ENCODE results near the gene CDC42BPB. TPM values are rescaled to one million over a fixed set of nuclear protein-coding genes. Genes with fewer than 3 reads are reported as not detected.

CDC42BPB gene
- total and polyA plus RNA-seq, 2 of the 4 experiments (the other 2 are of a cell fraction) = 49.1 to 81.4 TPM

GRCh38 chr14:102914474-102915291 lies 142.7 kb downstream of the CDC42BPB start:
- H4K5ac ChIP-seq (ENCODE audit: low read depth, low read length) = no peak overlapping the region
- WGBS, 2 experiments (ENCODE audit: extremely low coverage in 2 of 2, insufficient read length in 1 of 2) = 94% methylated on average over 19 of the region's 26 CpGs; no CpG with 5 or more reads in 1 of the 2 experiments
- TF ChIP-seq POLR2A (IDR thresholded peaks at IDR 0.05; ENCODE audit: low read depth, low read length) (no peak), NFE2L2 (IDR thresholded peaks at IDR 0.05; ENCODE audit: low read depth, low read length) (no peak), FOS (IDR thresholded peaks at IDR 0.05; ENCODE audit: low read depth, low read length) (no peak), USF2 (IDR thresholded peaks at IDR 0.05; ENCODE audit: low read depth, low read length) (no peak), ELK1 (IDR thresholded peaks at IDR 0.05; ENCODE audit: borderline replicate concordance, low read depth, low read length) (no peak), MAFK (IDR thresholded peaks at IDR 0.05; ENCODE audit: low read depth, low read length) (no peak), BHLHE40 (IDR thresholded peaks at IDR 0.05; ENCODE audit: low read depth, low read length) (no peak), SMC3 (IDR thresholded peaks at IDR 0.05; ENCODE audit: low read depth, low read length) (no peak), MAZ (IDR thresholded peaks at IDR 0.05; ENCODE audit: borderline replicate concordance, low read depth, low read length) (no peak), RFX5 (IDR thresholded peaks at IDR 0.05; ENCODE audit: low read depth, low read length) (no peak), CEBPB (IDR thresholded peaks at IDR 0.05; ENCODE audit: low read depth, low read length) (no peak), RAD21 (IDR thresholded peaks at IDR 0.05; ENCODE audit: low read length) (no peak), CHD1 (IDR thresholded peaks at IDR 0.05; ENCODE audit: low read depth, low read length) (no peak), MXI1 (IDR thresholded peaks at IDR 0.05; ENCODE audit: borderline replicate concordance, low read depth, low read length) (no peak), CTCF (conservative IDR thresholded peaks at IDR 0.05; ENCODE audit: low read depth, low read length) (no peak)

More at GRCh38 chr14:102914474-102915291, 142.7 kb downstream of the CDC42BPB start:
- no peaks in the 10 kb centered on the region; the same call in 1 of the 2 replicates for H4K20me1 ChIP-seq (ENCODE audit: insufficient read depth, low read length)
- 0 out of 2 replicates have a peak, but pooled peaks cover under 1% of the 10 kb centered on the region for H3K9me1 ChIP-seq (ENCODE audit: insufficient read depth, low read length)
- intact Hi-C loops (cut with micrococcal nuclease) (loop anchor here (5.0 to 10.0 kb wide), 2 partner anchors 320 to 392 kb away; partner anchors contain the start of gene RCOR1), in situ Hi-C loops (cut with MboI; ENCODE audit: low sequenced_read_pairs) (loop anchor here (10.0 kb wide), 2 partner anchors 140 to 220 kb away; partner anchors contain the start of gene TRAF3), dilution Hi-C loops (cut with HindIII; ENCODE audit: low sequenced_read_pairs, unreplicated experiment) (no loop called here)
- no peaks in the 10 kb centered on the region for H3K4me1 ChIP-seq (ENCODE audit: control insufficient read depth, insufficient read depth, low read length)
- H3K79me1 ChIP-seq (ENCODE audit: low read depth in 1 of 2, low read length in 2 of 2) = no peaks in the 10 kb centered on the region
- H4K8ac ChIP-seq (ENCODE audit: low read depth in 2 of 2, low read length in 2 of 2) = no peak overlapping the region
- no peak overlapping the region for H2BK5ac ChIP-seq (ENCODE audit: low read depth, low read length, poor library complexity, severe bottlenecking)
- H3K4me3 ChIP-seq (ENCODE audit: insufficient read depth, low read depth, low read length) = no peak overlapping the region
- BruUV-seq (replicated peaks) = no TSS peak
- no peak overlapping the region for H2BK120ac ChIP-seq (ENCODE audit: low read depth, low read length)
- no peak overlapping the region for H3K23ac ChIP-seq (ENCODE audit: low read depth, low read length)
- no peak overlapping the region for H3K56ac ChIP-seq (ENCODE audit: extremely low read depth, insufficient read depth, low read length)
- H3K27me3 ChIP-seq (ENCODE audit: control insufficient read depth, insufficient read depth, low read length) = no peaks in the 10 kb centered on the region
- no peak overlapping the region for H2AK9ac ChIP-seq (replicated peaks; ENCODE audit: low read depth, low read length, poor library complexity)
- DNase-seq = no peak
- H3K4me2 ChIP-seq (ENCODE audit: low read depth, low read length) = no peak overlapping the region
- H2AFZ ChIP-seq (replicated peaks; ENCODE audit: low read length, poor library complexity) = no peak overlapping the region
- POLR2A ChIA-PET (ENCODE audit: unreplicated experiment) = no interaction called here
- H3K36me3 ChIP-seq (ENCODE audit: control insufficient read depth, insufficient read depth, low read length) = no peaks in the 10 kb centered on the region
- no peak overlapping the region for H3K9ac ChIP-seq (ENCODE audit: low read depth, low read length)
- no peak overlapping the region for H3K18ac ChIP-seq (ENCODE audit: low read depth, low read length)
- H3K4ac ChIP-seq (ENCODE audit: low read depth, low read length) = no peak overlapping the region
- no peak overlapping the region for H2AK5ac ChIP-seq (ENCODE audit: low read depth, low read length)
- no peak overlapping the region for H4K91ac ChIP-seq (ENCODE audit: insufficient read depth, low read depth, low read length)
- no peak overlapping the region for H3K27ac ChIP-seq (ENCODE audit: insufficient read depth, low read length)
- CTCF ChIA-PET = no interaction called here
- H2BK15ac ChIP-seq (ENCODE audit: low read depth, low read length) = no peak overlapping the region
- ATAC-seq (ENCODE audit: low read depth) = no peak
- no peak overlapping the region for H2BK20ac ChIP-seq (ENCODE audit: low read depth, low read length)
- no peak overlapping the region for H3K14ac ChIP-seq (replicated peaks; ENCODE audit: low read depth, low read length)
- no peaks in the 10 kb centered on the region for H3K9me3 ChIP-seq (ENCODE audit: control insufficient read depth, insufficient read depth, low read length)
